WTC11 (cell line): ENCODE results near the gene ZNF438. TPM values are rescaled to one million over a fixed set of nuclear protein-coding genes. Genes with fewer than 3 reads are reported as not detected.

Experiments used
- ATAC-seq: fragments of 200-7000 bp; cut with Tn5 transposase; 2 replicates; pipeline ENCODE4 v1.10.0; 2021; ENCODE audit warnings: mild to moderate bottlenecking, moderate library complexity
- CTCF ChIA-PET: fragments of 300-600 bp; sonication (Branson Sonifier 250); formaldehyde crosslinking; loops from one replicate; lab custom pipeline; 2021; ENCODE audit warnings: antibody characterized with exemption; lab: Charles Lee
- POLR2A ChIA-PET: fragments of 350-600 bp; sonication (Branson Sonifier 250); formaldehyde crosslinking; loops from one replicate; lab custom pipeline; 2021; ENCODE audit warnings: antibody characterized with exemption; lab: Charles Lee
- DNase-seq: peaks from one replicate; pipeline ENCODE4 v3.0.0; 2021; ENCODE audit warnings: low spot score
- H3K27ac Mint-ChIP-seq: 2 replicates; pipeline ENCODE4 v1.8.0; 2021; ENCODE audit warnings: mixed read lengths
- H3K27me3 Mint-ChIP-seq: 2 replicates; pipeline ENCODE4 v1.8.0; 2021; ENCODE audit warnings: low read depth, mild to moderate bottlenecking, moderate library complexity, mixed read lengths
- H3K36me3 Mint-ChIP-seq: 2 replicates; pipeline ENCODE4 v1.8.0; 2021; ENCODE audit warnings: mixed read lengths
- H3K4me1 Mint-ChIP-seq: 2 replicates; pipeline ENCODE4 v1.8.0; 2022; ENCODE audit warnings: mixed read lengths
- H3K4me3 Mint-ChIP-seq: 2 replicates; pipeline ENCODE4 v1.8.0; 2021; ENCODE audit warnings: mild to moderate bottlenecking, moderate library complexity, mixed read lengths
- H3K9me3 Mint-ChIP-seq: 2 replicates; pipeline ENCODE4 v1.8.0; 2021; ENCODE audit warnings: mixed read lengths
- ATF1 ChIP-seq: sonication (generic); formaldehyde crosslinking; IDR thresholded peaks from 2 replicates; pipeline ENCODE4 v1.8.1; 2023; ENCODE audit warnings: mild to moderate bottlenecking, moderate library complexity, missing genetic modification reagents
- CREB1 ChIP-seq: sonication (generic); formaldehyde crosslinking; IDR thresholded peaks from 2 replicates; pipeline ENCODE4 v1.8.0; 2023; ENCODE audit warnings: mild to moderate bottlenecking, missing genetic modification reagents
- FOXJ3 ChIP-seq: sonication (generic); formaldehyde crosslinking; IDR thresholded peaks from 2 replicates; pipeline ENCODE4 v1.9.0; 2021; ENCODE audit warnings: missing genetic modification reagents, mild to moderate bottlenecking, borderline replicate concordance
- FOXK1 ChIP-seq: sonication (generic); formaldehyde crosslinking; IDR thresholded peaks from 2 replicates; pipeline ENCODE4 v1.8.0; 2022; ENCODE audit warnings: mild to moderate bottlenecking, moderate library complexity, missing genetic modification reagents
- FOXP4 ChIP-seq: sonication (generic); formaldehyde crosslinking; IDR thresholded peaks from 2 replicates; pipeline ENCODE4 v1.8.0; 2022; ENCODE audit warnings: mild to moderate bottlenecking, missing genetic modification reagents
- IRF2 ChIP-seq: sonication (generic); formaldehyde crosslinking; IDR thresholded peaks from 2 replicates; pipeline ENCODE4 v1.8.0; 2022; ENCODE audit warnings: low read depth, missing genetic modification reagents, borderline replicate concordance
- JAZF1 ChIP-seq: fragments of 250-450 bp; sonication (Bioruptor Pico); IDR thresholded peaks from 2 replicates; pipeline ENCODE4 v1.9.0; 2021; ENCODE audit warnings: moderate library complexity, mild to moderate bottlenecking, inconsistent platforms
- MYBL2 ChIP-seq: sonication (generic); formaldehyde crosslinking; IDR thresholded peaks from 2 replicates; pipeline ENCODE4 v1.8.1; 2023; ENCODE audit warnings: mild to moderate bottlenecking, moderate library complexity, missing genetic modification reagents
- NR1H2 ChIP-seq: sonication (generic); formaldehyde crosslinking; IDR thresholded peaks from 2 replicates; pipeline ENCODE4 v1.9.0; 2021; ENCODE audit warnings: mild to moderate bottlenecking, moderate library complexity, missing genetic modification reagents
- OVOL2 ChIP-seq: fragments of 250-450 bp; sonication (Bioruptor Pico); IDR thresholded peaks from 2 replicates; pipeline ENCODE4 v1.9.0; 2021; ENCODE audit warnings: mild to moderate bottlenecking, borderline replicate concordance
- RELA ChIP-seq: sonication (generic); formaldehyde crosslinking; IDR thresholded peaks from 2 replicates; pipeline ENCODE4 v1.8.1; 2022; ENCODE audit warnings: missing genetic modification reagents, mild to moderate bottlenecking, borderline replicate concordance
- TEAD1 ChIP-seq: sonication (generic); formaldehyde crosslinking; IDR thresholded peaks from 2 replicates; pipeline ENCODE4 v1.8.0; 2022; ENCODE audit warnings: mild to moderate bottlenecking, missing genetic modification reagents
- USF2 ChIP-seq: sonication (generic); formaldehyde crosslinking; IDR thresholded peaks from 2 replicates; pipeline ENCODE4 v1.8.1; 2023; ENCODE audit warnings: mild to moderate bottlenecking, missing genetic modification reagents, moderate library complexity
- ZBTB43 ChIP-seq: sonication (generic); formaldehyde crosslinking; IDR thresholded peaks from 2 replicates; pipeline ENCODE4 v1.8.1; 2023; ENCODE audit warnings: mild to moderate bottlenecking, missing genetic modification reagents
- ZNF425 ChIP-seq: fragments of 250-450 bp; sonication (Bioruptor Pico); conservative IDR thresholded peaks from 2 replicates; pipeline ENCODE4 v1.9.0; 2021; ENCODE audit warnings: mild to moderate bottlenecking
- ZNF512 ChIP-seq: sonication (generic); formaldehyde crosslinking; IDR thresholded peaks from 2 replicates; pipeline ENCODE4 v1.8.1; 2022; ENCODE audit warnings: missing genetic modification reagents, borderline replicate concordance
- ZNF532 ChIP-seq: fragments of 250-450 bp; sonication (Bioruptor Pico); IDR thresholded peaks from 2 replicates; pipeline ENCODE4 v1.9.0; 2021; ENCODE audit warnings: mild to moderate bottlenecking, borderline replicate concordance
- total RNA-seq: library from RNA; stranded (reverse); gene quantifications from 3 replicates; pipeline ENCODE4 v1.2.3, GENCODE V29; 2021
- TF ChIP-seq, protein P1 (sequence below): sonication (generic); formaldehyde crosslinking; IDR thresholded peaks from 2 replicates; pipeline ENCODE4 v1.8.0; 2022; ENCODE audit warnings: mild to moderate bottlenecking, missing genetic modification reagents
- TF ChIP-seq, protein P2 (sequence below): fragments of 200-600 bp; IDR thresholded peaks from 2 replicates; pipeline ENCODE4 v1.8.0; 2022; ENCODE audit warnings: antibody characterized with exemption

ZNF438 gene
- total RNA-seq, 1 experiment from 2014 or later: 1.9 TPM

- TF ChIP-seq MYBL2 (CRISPR knock-in tag) (no peak), ATF1 (CRISPR knock-in tag) (no peak), FOXP4 (no peak), IRF2 (no peak), ZBTB43 (CRISPR knock-in tag) (no peak), FOXJ3 (CRISPR knock-in tag) (no peak), FOXK1 (CRISPR knock-in tag) (no peak)
- TF ChIP-seq, protein P1, sequence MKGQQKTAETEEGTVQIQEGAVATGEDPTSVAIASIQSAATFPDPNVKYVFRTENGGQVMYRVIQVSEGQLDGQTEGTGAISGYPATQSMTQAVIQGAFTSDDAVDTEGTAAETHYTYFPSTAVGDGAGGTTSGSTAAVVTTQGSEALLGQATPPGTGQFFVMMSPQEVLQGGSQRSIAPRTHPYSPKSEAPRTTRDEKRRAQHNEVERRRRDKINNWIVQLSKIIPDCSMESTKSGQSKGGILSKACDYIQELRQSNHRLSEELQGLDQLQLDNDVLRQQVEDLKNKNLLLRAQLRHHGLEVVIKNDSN: no peak
- Mint-ChIP-seq H3K4me1 (no peaks in the 10 kb centered on the region), H3K27me3 (no peaks in the 10 kb centered on the region), H3K27ac (no peak overlapping the region), H3K9me3 (0 out of 2 replicates have a peak, but pooled peaks cover 6% of the 10 kb centered on the region), H3K36me3 (no peaks in the 10 kb centered on the region), H3K4me3 (no peak overlapping the region)
- CTCF ChIA-PET: interaction anchor here (0.7 kb wide), 1 partner anchor 1146 kb away, joined by 3 read pairs; no protein-coding TSS in a partner anchor
- no peak for DNase-seq
- no peak for ATAC-seq
- POLR2A ChIA-PET: no interaction called here
Observed at GRCh38 chr10:30963992-30964930, 67.4 kb downstream of the ZNF438 start.

DNA sequence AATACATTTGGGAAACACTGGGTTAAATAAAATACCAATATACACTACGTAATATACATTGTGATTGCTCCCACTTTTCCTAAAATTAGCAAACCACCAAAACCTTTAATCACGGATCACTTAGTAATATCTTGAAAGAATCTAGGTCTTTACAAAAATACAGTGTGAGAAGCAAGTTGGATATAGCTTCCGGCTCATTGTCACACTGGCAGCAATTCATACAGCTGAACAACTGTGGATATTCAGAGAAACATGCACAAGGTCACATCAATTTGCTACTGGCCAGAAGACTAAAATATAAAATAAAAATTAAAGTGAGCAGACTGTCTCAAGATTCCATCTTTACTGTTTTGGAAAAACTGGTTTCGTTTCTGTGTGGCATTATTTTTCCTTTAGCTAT is 69.1 kb downstream of the ZNF438 start:
- no peaks in the 10 kb centered on the region for H3K4me1 Mint-ChIP-seq
- H3K27ac Mint-ChIP-seq: no peak overlapping the region
- H3K9me3 Mint-ChIP-seq: peaks cover 13% of the 10 kb centered on the region
- no peaks in the 10 kb centered on the region for H3K27me3 Mint-ChIP-seq
- ChIA-PET POLR2A (no interaction called here), CTCF (no interaction called here)
- no peaks in the 10 kb centered on the region for H3K36me3 Mint-ChIP-seq
- ATAC-seq (no peak), DNase-seq (no peak)
- H3K4me3 Mint-ChIP-seq: no peak overlapping the region
- TF ChIP-seq JAZF1 (CRISPR knock-in tag): no peak
- no peak for TF ChIP-seq ZNF425 (CRISPR knock-in tag)
- TF ChIP-seq OVOL2 (CRISPR knock-in tag): no peak
- TF ChIP-seq, protein P2, sequence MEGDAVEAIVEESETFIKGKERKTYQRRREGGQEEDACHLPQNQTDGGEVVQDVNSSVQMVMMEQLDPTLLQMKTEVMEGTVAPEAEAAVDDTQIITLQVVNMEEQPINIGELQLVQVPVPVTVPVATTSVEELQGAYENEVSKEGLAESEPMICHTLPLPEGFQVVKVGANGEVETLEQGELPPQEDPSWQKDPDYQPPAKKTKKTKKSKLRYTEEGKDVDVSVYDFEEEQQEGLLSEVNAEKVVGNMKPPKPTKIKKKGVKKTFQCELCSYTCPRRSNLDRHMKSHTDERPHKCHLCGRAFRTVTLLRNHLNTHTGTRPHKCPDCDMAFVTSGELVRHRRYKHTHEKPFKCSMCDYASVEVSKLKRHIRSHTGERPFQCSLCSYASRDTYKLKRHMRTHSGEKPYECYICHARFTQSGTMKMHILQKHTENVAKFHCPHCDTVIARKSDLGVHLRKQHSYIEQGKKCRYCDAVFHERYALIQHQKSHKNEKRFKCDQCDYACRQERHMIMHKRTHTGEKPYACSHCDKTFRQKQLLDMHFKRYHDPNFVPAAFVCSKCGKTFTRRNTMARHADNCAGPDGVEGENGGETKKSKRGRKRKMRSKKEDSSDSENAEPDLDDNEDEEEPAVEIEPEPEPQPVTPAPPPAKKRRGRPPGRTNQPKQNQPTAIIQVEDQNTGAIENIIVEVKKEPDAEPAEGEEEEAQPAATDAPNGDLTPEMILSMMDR: no peak
- no peak for TF ChIP-seq NR1H2 (CRISPR knock-in tag)
- no peak for TF ChIP-seq USF2 (CRISPR knock-in tag)
- no peak for TF ChIP-seq CREB1 (CRISPR knock-in tag)
- no peak for TF ChIP-seq RELA (CRISPR knock-in tag)
- TF ChIP-seq ZNF512: no peak
- TF ChIP-seq ZNF532: no peak
- no peak for TF ChIP-seq TEAD1
